Esophagus muscularis mucosa (tissue), 4 donors: Measurements from ENCODE around the gene MEFV. TPM values are rescaled to one million over a fixed set of nuclear protein-coding genes. Genes with fewer than 3 reads are reported as not detected.

ENCODE experiments used
- DNase-seq: peaks from one replicate; pipeline ENCODE4 v3.0.0-alpha.2; 2017; ENCODE audit errors: extremely low spot score
- H3K27ac ChIP-seq, 4 donors: fragments of 200-600 bp; sonication (generic); replicated peaks in 1 of 4; 1 replicate in 3 of 4; 2 replicates in 1 of 4; pipeline ENCODE4 v1.5.1; 2016 to 2019; ENCODE audit warnings: mild to moderate bottlenecking in 1 of 4
- H3K27me3 ChIP-seq, 4 donors: fragments of 200-600 bp; sonication (generic); one replicate each; pipeline versions ENCODE4 v1.5.1 to v1.6.0; 2016 to 2019
- H3K36me3 ChIP-seq, 4 donors: fragments of 200-600 bp; sonication (generic); one replicate each; pipeline ENCODE4 v1.5.1; 2016 to 2019
- H3K4me1 ChIP-seq, 4 donors: fragments of 200-600 bp; sonication (generic); one replicate each; pipeline ENCODE4 v1.5.1; 2016 to 2019
- H3K4me3 ChIP-seq, 4 donors: fragments of 200-600 bp; sonication (generic); 1 replicate in 2 of 4; 2 replicates in 2 of 4; pipeline ENCODE4 v1.5.1; 2016 to 2019; ENCODE audit warnings: mild to moderate bottlenecking in 4 of 4, moderate library complexity in 1 of 4
- H3K9me3 ChIP-seq, 4 donors: fragments of 200-600 bp; sonication (generic); 1 replicate in 3 of 4; 2 replicates in 1 of 4; pipeline ENCODE4 v1.5.1; 2016 to 2019
- EP300 ChIP-seq: sonication (generic); formaldehyde crosslinking; IDR thresholded peaks from one replicate; pipeline ENCODE4 v1.6.1; 2017; ENCODE audit warnings: antibody characterized with exemption
- POLR2A ChIP-seq: fragments of 450-650 bp; IDR thresholded peaks from one replicate; pipeline ENCODE4 v1.6.1; 2017; ENCODE audit warnings: antibody characterized with exemption, moderate library complexity, mild to moderate bottlenecking, low read depth
- POLR2AphosphoS5 ChIP-seq, 2 donors: sonication (generic); formaldehyde crosslinking; IDR thresholded peaks; one replicate each; pipeline ENCODE4 v1.6.1; 2017; ENCODE audit warnings: antibody characterized with exemption in 2 of 2
- WGBS: methylation state at CpG from one replicate; pipeline ENCODE4 v1.1.5; 2018; 5-methylcytosine and 5-hydroxymethylcytosine counted together
- intact Hi-C: fragments of 100-400 bp; cut with DNase I; formaldehyde crosslinking; loops from one replicate; pipeline ENCODE4 v1.15.1; 2023
- total RNA-seq, 4 donors: library from RNA; depleted of rRNA; stranded (reverse); fragments of >200 nt; gene quantifications; one replicate each; pipeline versions ENCODE4 v1.1.0 to v1.2.1, GENCODE V29; 2016
- TF ChIP-seq, protein P1 (sequence below), 3 experiments: fragments of 200-600 bp in 2 of 3; fragments of 450-650 bp in 1 of 3; sonication (generic) in 2 of 3; IDR thresholded peaks; one replicate each; pipeline ENCODE4 v1.5.1; 2017 to 2019; ENCODE audit warnings: antibody characterized with exemption in 3 of 3, mild to moderate bottlenecking in 2 of 3, moderate library complexity in 1 of 3

Gene MEFV
- total RNA-seq, 4 donors from 2014 or later = 1.2 to 4.0 (median 1.5) TPM

DNA sequence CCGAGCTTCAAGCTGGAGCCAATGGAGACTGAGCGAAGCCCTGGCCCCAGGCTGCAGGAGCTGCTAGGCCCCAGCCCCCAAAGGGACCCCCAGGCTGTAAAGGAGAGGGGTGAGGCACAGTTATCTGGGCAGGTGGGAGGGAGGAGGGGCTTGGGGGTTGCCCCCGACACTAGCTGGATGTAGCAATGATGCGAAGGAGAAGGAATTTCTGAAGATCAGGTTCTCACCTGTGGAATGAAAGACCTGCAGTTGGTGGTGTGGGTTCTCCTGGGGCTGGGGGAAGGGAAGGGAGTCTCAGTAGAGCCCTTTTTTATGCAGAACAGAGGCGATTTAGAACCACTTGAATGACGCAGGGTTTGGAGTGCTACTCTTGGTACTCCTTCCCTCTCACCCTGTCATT, 28.7 kb upstream of the MEFV start:
- TF ChIP-seq, protein P1, sequence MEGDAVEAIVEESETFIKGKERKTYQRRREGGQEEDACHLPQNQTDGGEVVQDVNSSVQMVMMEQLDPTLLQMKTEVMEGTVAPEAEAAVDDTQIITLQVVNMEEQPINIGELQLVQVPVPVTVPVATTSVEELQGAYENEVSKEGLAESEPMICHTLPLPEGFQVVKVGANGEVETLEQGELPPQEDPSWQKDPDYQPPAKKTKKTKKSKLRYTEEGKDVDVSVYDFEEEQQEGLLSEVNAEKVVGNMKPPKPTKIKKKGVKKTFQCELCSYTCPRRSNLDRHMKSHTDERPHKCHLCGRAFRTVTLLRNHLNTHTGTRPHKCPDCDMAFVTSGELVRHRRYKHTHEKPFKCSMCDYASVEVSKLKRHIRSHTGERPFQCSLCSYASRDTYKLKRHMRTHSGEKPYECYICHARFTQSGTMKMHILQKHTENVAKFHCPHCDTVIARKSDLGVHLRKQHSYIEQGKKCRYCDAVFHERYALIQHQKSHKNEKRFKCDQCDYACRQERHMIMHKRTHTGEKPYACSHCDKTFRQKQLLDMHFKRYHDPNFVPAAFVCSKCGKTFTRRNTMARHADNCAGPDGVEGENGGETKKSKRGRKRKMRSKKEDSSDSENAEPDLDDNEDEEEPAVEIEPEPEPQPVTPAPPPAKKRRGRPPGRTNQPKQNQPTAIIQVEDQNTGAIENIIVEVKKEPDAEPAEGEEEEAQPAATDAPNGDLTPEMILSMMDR (IDR thresholded peaks at IDR 0.05) = no peak
- TF ChIP-seq POLR2AphosphoS5 (IDR thresholded peaks at IDR 0.05) (no peak), POLR2A (no peak), EP300 (no peak)
- Histone ChIP-seq H3K27me3 (no peaks in the 10 kb centered on the region), H3K27ac (no peak overlapping the region), H3K36me3 (peaks cover 43 to 55% (median 51%) of the 10 kb centered on the region in 4 donors), H3K4me3 (peak overlapping the region; percentile 80 to 100 (median 99)), H3K4me1 (peaks cover 21 to 36% (median 35%) of the 10 kb centered on the region in 4 donors), H3K9me3 (peaks cover 14 to 49% (median 41%) of the 10 kb centered on the region in 4 donors)
- intact Hi-C loops = no loop called here
- 77% methylated on average over 5 of the region's 6 CpGs for WGBS
- no peak for DNase-seq

DNA sequence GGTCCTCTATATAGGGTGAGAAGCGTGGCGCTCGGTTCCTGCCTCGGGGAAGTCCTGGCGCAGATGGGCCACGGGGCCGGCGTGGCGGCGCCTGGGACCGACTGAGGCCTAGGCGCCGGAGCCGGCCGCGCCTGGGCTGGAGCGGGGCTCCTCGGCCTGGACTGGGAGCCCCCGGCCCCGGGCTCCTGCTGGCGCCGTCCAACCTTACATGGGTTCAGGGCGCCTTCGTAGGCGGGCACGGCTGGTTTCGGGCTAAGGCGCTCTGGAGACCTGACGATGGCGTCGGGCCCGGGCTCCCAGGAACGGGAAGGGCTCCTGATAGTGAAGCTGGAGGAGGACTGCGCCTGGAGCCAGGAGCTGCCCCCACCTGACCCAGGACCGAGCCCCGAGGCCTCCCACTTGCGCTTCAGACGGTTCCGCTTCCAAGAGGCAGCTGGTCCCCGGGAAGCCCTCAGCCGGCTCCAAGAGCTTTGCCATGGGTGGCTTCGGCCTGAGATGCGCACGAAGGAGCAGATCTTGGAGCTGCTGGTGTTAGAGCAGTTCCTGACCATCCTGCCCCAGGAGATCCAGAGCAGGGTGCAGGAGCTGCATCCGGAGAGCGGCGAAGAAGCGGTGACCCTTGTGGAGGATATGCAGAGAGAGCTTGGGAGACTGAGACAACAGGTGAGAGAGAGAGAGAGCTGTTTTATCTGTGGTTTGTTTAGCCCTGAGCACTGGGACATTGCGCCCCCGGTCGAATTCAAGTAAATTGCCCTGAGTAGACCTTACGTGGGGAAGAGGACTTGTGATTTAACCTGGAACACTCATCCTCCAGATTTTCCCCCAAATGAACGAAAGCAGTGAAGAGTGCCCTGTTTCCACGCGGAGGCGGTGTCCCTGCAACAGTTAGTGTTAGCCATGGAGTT, 27.4 kb upstream of the MEFV start:
- no peaks in the 10 kb centered on the region for H3K27me3 ChIP-seq
- peaks cover 30 to 41% (median 37%) of the 10 kb centered on the region in 4 donors for H3K36me3 ChIP-seq
- intact Hi-C loops = loop anchor here (5.0 kb wide), 2 partner anchors 46 to 119 kb away; partner anchors contain the start of genes ZNF174, ZNF200 and ZSCAN32
- TF ChIP-seq, protein P1 (IDR thresholded peaks at IDR 0.05) = no peak
- TF ChIP-seq POLR2A (no peak), EP300 (no peak), POLR2AphosphoS5 (IDR thresholded peaks at IDR 0.05) (no peak)
- no peak for DNase-seq
- peaks cover 21 to 36% (median 35%) of the 10 kb centered on the region in 4 donors for H3K4me1 ChIP-seq
- peaks cover under 1 to 36% (median 28%) of the 10 kb centered on the region in 4 donors for H3K9me3 ChIP-seq
- peak overlapping the region; percentile 95 to 100 (median 98) for H3K27ac ChIP-seq
- H3K4me3 ChIP-seq = peak overlapping the region; percentile 80 to 100 (median 99)
- WGBS = 9% methylated on average over 17 of the region's 56 CpGs

DNA sequence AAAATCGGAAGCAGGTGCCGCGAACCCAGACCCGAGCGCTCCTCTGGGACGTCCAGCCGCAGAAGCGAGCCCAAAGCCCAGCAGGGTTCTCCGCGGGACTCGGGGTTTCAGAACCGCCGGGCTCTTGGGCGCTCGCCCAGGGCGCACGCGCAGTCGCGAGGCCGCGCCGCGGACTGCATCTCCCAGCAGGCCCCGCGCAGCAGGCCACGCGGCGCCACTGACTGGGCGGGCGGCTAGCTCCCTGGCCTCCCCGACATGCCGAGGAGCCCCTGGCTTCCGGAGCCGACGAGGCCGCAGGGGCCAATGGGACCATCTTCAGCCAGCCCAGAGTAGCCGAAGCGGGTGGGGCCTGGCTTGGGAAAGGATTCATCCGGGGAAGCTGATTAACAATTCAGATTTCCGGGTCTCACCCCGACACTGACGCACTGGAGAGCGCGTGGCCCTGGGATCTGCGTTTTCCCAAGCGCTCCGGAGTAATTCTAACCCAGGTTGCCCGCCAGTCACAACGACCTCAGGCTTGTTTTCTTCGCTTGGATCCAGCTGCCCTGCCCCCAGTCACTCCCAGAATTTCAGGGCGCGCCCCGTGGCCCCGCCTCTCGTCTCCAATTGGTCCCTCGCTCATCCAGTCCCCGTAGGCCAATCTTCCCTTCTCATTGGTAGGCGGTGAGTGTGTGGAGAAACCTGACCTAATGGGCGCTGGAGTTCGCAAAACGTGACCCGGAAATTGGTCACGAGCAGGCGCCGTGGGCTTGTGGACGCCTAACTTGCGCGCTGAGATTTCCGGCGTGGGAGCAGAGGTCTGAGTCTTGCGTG, 26.5 kb upstream of the MEFV start, which contains the start of gene ZNF263:
ZNF263 (plus strand) TSS at position 762 of the 813 bp plus-strand sequence. CDS start 328 bp downstream, outside the sequence.
- WGBS = 0% methylated on average over 11 of the region's 72 CpGs
- H3K27me3 ChIP-seq = no peaks in the 10 kb centered on the region
- peaks cover 21 to 36% (median 35%) of the 10 kb centered on the region in 4 donors for H3K4me1 ChIP-seq
- peak within 1 kb of the TSS; percentile 95 to 100 (median 98) for H3K27ac ChIP-seq
- peaks cover 0 to 28% (median 19%) of the 10 kb centered on the region in 4 donors for H3K9me3 ChIP-seq
- DNase-seq = peak; percentile 99
- peak within 1 kb of the TSS; percentile 80 to 100 (median 99) for H3K4me3 ChIP-seq
- TF ChIP-seq, protein P1 (IDR thresholded peaks at IDR 0.05) = peak in 1 of 3 experiments; percentile 6
- TF ChIP-seq EP300 = no peak
- TF ChIP-seq POLR2A = peak; percentile 66
- peak; percentile 90 to 91 for TF ChIP-seq POLR2AphosphoS5 (IDR thresholded peaks at IDR 0.05)
- intact Hi-C loops = loop anchor here (5.0 kb wide), 2 partner anchors 46 to 119 kb away; partner anchors contain the start of genes ZNF174, ZNF200 and ZSCAN32
- peaks cover 22 to 33% (median 29%) of the 10 kb centered on the region in 4 donors for H3K36me3 ChIP-seq

DNA sequence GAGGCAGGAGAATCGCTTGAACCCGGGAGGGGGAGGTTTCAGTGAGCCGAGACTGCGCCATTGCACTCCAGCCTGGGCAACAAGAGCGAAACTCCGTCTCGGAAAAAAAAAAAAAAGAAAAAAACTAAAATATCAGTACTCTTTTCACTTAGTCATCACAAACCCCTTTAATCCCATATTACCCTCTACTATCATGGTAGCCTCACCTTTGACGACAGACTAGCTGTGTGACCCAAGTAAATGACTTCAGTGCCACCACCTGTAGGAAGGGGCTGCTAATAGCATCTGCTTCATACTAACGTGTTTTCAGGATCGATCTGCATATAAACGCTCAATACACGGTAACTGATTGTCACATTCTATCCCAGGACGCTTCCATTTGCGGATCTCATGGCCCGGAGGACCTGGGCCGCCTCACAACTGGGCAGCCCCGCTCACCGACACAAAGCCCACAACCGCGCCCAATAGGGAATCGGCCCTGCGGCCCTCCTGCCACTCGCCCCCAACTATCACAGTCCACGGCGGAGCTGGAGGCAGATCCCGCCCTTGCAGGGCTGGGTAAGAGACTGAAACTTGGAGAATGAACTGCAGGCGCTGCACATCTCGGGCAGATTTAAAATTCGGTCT, 25.8 kb upstream of the MEFV start:
- H3K4me1 ChIP-seq = peaks cover 21 to 36% (median 35%) of the 10 kb centered on the region in 4 donors
- H3K27me3 ChIP-seq = no peaks in the 10 kb centered on the region
- no peak for TF ChIP-seq EP300
- TF ChIP-seq, protein P1 (IDR thresholded peaks at IDR 0.05) = no peak
- 15% methylated on average over 27 of the region's 29 CpGs for WGBS
- peak overlapping the region; percentile 95 to 100 (median 98) for H3K27ac ChIP-seq
- intact Hi-C loops = loop anchor here (5.0 kb wide), 2 partner anchors 45 to 120 kb away; partner anchors contain the start of genes ZNF174, ZNF200 and ZSCAN32
- peaks cover 0 to 22% (median 13%) of the 10 kb centered on the region in 4 donors for H3K9me3 ChIP-seq
- H3K36me3 ChIP-seq = peaks cover 17 to 25% (median 22%) of the 10 kb centered on the region in 4 donors
- DNase-seq = no peak
- peak overlapping the region; percentile 80 to 100 (median 99) for H3K4me3 ChIP-seq
